SK-N-SH (cell line): ENCODE measurements around the gene PIPOX. TPM values are rescaled to one million over a fixed set of nuclear protein-coding genes. Genes with fewer than 3 reads are reported as not detected.

ENCODE experiments used
- CTCF ChIA-PET: fragments of 300-600, 350-600 bp; formaldehyde crosslinking; extraction: SDS; loops from one replicate; lab custom pipeline; 2021; lab: Yijun Ruan, JAX
- POLR2A ChIA-PET: fragments of 350-600 bp; sonication (Branson Sonifier 250); formaldehyde crosslinking; extraction: SDS; loops from one replicate; lab custom pipeline; 2020; ENCODE audit warnings: antibody characterized with exemption, inconsistent platforms; lab: Yijun Ruan, JAX
- DNase-seq: peaks from one replicate; pipeline ENCODE4 v3.0.0; 2012
- H2AFZ ChIP-seq: fragments of 200-600 bp; sonication (generic); 2 replicates; pipeline ENCODE4 v1.8.1; 2016; ENCODE audit warnings: antibody characterized with exemption, mild to moderate bottlenecking, low read depth
- H3F3A ChIP-seq: fragments of 200-600 bp; sonication (generic); replicated peaks from 2 replicates; pipeline ENCODE3; 2016; ENCODE audit warnings: antibody characterized with exemption, mild to moderate bottlenecking; ENCODE audit not compliant: insufficient read depth
- H3K27ac ChIP-seq, 2 experiments: fragments of 200-500 bp in 1 of 2; fragments of 200-600 bp in 1 of 2; sonication (Bioruptor generic) in 1 of 2; sonication (generic), shearing (Covaris generic) in 1 of 2; 2 replicates each; pipeline versions ENCODE4 v1.5.1 to v1.6.1; 2014 to 2016; ENCODE audit warnings: low read depth in 2 of 2, inconsistent platforms in 1 of 2, low read length in 1 of 2, mild to moderate bottlenecking in 1 of 2, mixed read lengths in 1 of 2
- H3K27me3 ChIP-seq: fragments of 200-600 bp; sonication (generic), shearing (Covaris generic); 2 replicates; pipeline ENCODE4 v1.6.1; 2016; ENCODE audit warnings: mixed run types; ENCODE audit not compliant: insufficient read depth
- H3K36me3 ChIP-seq, 2 experiments: fragments of 200-500 bp in 1 of 2; fragments of 200-600 bp in 1 of 2; sonication (Bioruptor generic) in 1 of 2; sonication (generic) in 1 of 2; replicated peaks in 1 of 2; 2 replicates each; pipeline versions ENCODE3 to v1.5.1; 2014 to 2016; ENCODE audit warnings: low read length in 1 of 2, mild to moderate bottlenecking in 1 of 2; ENCODE audit not compliant: insufficient read depth in 2 of 2, control insufficient read depth in 1 of 2
- H3K4me1 ChIP-seq, 2 experiments: fragments of 200-500 bp in 1 of 2; fragments of 200-600 bp in 1 of 2; sonication (Bioruptor generic) in 1 of 2; sonication (generic), shearing (Covaris generic) in 1 of 2; 2 replicates each; pipeline versions ENCODE4 v1.5.1 to v1.6.1; 2014 to 2016; ENCODE audit warnings: low read depth in 1 of 2, low read length in 1 of 2, mixed run types in 1 of 2; ENCODE audit not compliant: insufficient read depth in 2 of 2, control insufficient read depth in 1 of 2
- H3K4me2 ChIP-seq: fragments of 200-600 bp; sonication (generic), shearing (Covaris generic); 2 replicates; pipeline ENCODE4 v1.6.1; 2017; ENCODE audit warnings: mixed run types
- H3K4me3 ChIP-seq, 2 experiments: fragments of 200-500 bp in 1 of 2; fragments of 200-600 bp in 1 of 2; sonication (Bioruptor generic) in 1 of 2; sonication (generic), shearing (Covaris generic) in 1 of 2; 2 replicates each; pipeline versions ENCODE4 v1.5.1 to v1.8.1; 2014 to 2016; ENCODE audit warnings: low read depth in 2 of 2, inconsistent platforms in 1 of 2, low read length in 1 of 2, mild to moderate bottlenecking in 1 of 2, mixed read lengths in 1 of 2, moderate library complexity in 1 of 2
- H3K79me2 ChIP-seq: fragments of 200-600 bp; sonication (generic); 2 replicates; pipeline ENCODE4 v1.8.1; 2017; ENCODE audit warnings: mild to moderate bottlenecking; ENCODE audit not compliant: insufficient read depth
- H3K9ac ChIP-seq: fragments of 200-600 bp; sonication (generic); 2 replicates; pipeline ENCODE4 v1.6.1; 2017; ENCODE audit warnings: mixed run types
- H3K9me2 ChIP-seq: fragments of 200-600 bp; sonication (generic); 2 replicates; pipeline ENCODE4 v1.6.1; 2017; ENCODE audit warnings: mixed run types
- H3K9me3 ChIP-seq: fragments of 200-600 bp; sonication (generic); 2 replicates; pipeline ENCODE4 v1.6.1; 2017; ENCODE audit warnings: mixed run types, mild to moderate bottlenecking, moderate library complexity
- H4K20me1 ChIP-seq: fragments of 200-600 bp; sonication (generic); 2 replicates; pipeline ENCODE4 v1.6.1; 2017; ENCODE audit warnings: mild to moderate bottlenecking, mixed run types; ENCODE audit not compliant: insufficient read depth
- EZH2phosphoT487 ChIP-seq: fragments of 200-600 bp; sonication (generic); IDR thresholded peaks from 2 replicates; pipeline ENCODE4 v1.6.1; 2017; ENCODE audit warnings: low read depth, mixed run types, mild to moderate bottlenecking, antibody characterized with exemption, moderate library complexity, borderline replicate concordance
- FOSL2 ChIP-seq: IDR thresholded peaks from 2 replicates; pipeline ENCODE4 v1.4.0; 2012; ENCODE audit warnings: low read depth, mild to moderate bottlenecking, moderate library complexity, borderline replicate concordance
- GABPA ChIP-seq: IDR thresholded peaks from 2 replicates; pipeline ENCODE4 v1.4.0; 2012; ENCODE audit warnings: low read depth, mild to moderate bottlenecking
- GATA2 ChIP-seq: sonication (generic); formaldehyde crosslinking; IDR thresholded peaks from 2 replicates; pipeline ENCODE4 v1.5.0; 2020; ENCODE audit warnings: mild to moderate bottlenecking, missing genetic modification reagents
- MXI1 ChIP-seq: IDR thresholded peaks from 2 replicates; pipeline ENCODE4 v1.6.1; 2012; ENCODE audit warnings: mild to moderate bottlenecking, low read depth, low read length, improper control_type of control experiment
- POLR2AphosphoS5 ChIP-seq: IDR thresholded peaks from 2 replicates; pipeline ENCODE4 v1.6.1; 2012; ENCODE audit warnings: low read depth, low read length
- RAD21 ChIP-seq: IDR thresholded peaks from 2 replicates; pipeline ENCODE4 v1.6.1; 2012; ENCODE audit warnings: mild to moderate bottlenecking, low read length
- RFX5 ChIP-seq: IDR thresholded peaks from 2 replicates; pipeline ENCODE4 v1.6.1; 2012; ENCODE audit warnings: mild to moderate bottlenecking, improper control_type of control experiment, low read length
- SMC3 ChIP-seq: IDR thresholded peaks from 2 replicates; pipeline ENCODE4 v1.6.1; 2012; ENCODE audit warnings: low read depth, low read length, improper control_type of control experiment
- TAF1 ChIP-seq: IDR thresholded peaks from 2 replicates; pipeline ENCODE4 v1.6.1; 2012; ENCODE audit warnings: low read depth, mild to moderate bottlenecking, low read length, moderate library complexity, borderline replicate concordance
- YY1 ChIP-seq: IDR thresholded peaks from 2 replicates; pipeline ENCODE4 v1.4.0; 2012; ENCODE audit warnings: low read depth, mild to moderate bottlenecking
- WGBS: methylation state at CpG from one replicate; pipeline ENCODE4 v1.1.6; 2017; ENCODE audit warnings: low lambda C conversion rate; 5-methylcytosine and 5-hydroxymethylcytosine counted together
- polyA plus RNA-seq, 3 experiments: library from polyadenylated mRNA; depleted of rRNA; stranded (reverse); fragments of >200 nt; gene quantifications; 2 replicates each; pipeline ENCODE4 v1.2.3, GENCODE V29; 2012
- TF ChIP-seq, protein P1 (sequence below): IDR thresholded peaks from 2 replicates; pipeline ENCODE4 v1.6.1; 2012; ENCODE audit warnings: mild to moderate bottlenecking, low read depth, low read length, moderate library complexity
- TF ChIP-seq, protein P2 (sequence below): fragments of 150-350 bp; IDR thresholded peaks from 2 replicates; pipeline ENCODE4 v1.6.1; 2017; ENCODE audit warnings: antibody characterized with exemption, low read length, low read depth, borderline replicate concordance
- TF ChIP-seq, protein P3 (sequence below): fragments of 150-350 bp; IDR thresholded peaks from 2 replicates; pipeline ENCODE4 v1.6.1; 2016; ENCODE audit warnings: mild to moderate bottlenecking, low read depth, low read length
- TF ChIP-seq, protein P4 (sequence below): IDR thresholded peaks from 2 replicates; pipeline ENCODE4 v1.4.0; 2012; ENCODE audit warnings: low read depth, borderline replicate concordance
- TF ChIP-seq, protein P5 (sequence below): IDR thresholded peaks from 2 replicates; pipeline ENCODE4 v1.4.0; 2012; ENCODE audit warnings: low read depth
- TF ChIP-seq, protein P6 (sequence below): IDR thresholded peaks from 2 replicates; pipeline ENCODE4; 2012

PIPOX gene
- polyA plus RNA-seq, 1 of the 3 experiments (the other 2 are of a cell fraction) = 0.31 TPM

DNA sequence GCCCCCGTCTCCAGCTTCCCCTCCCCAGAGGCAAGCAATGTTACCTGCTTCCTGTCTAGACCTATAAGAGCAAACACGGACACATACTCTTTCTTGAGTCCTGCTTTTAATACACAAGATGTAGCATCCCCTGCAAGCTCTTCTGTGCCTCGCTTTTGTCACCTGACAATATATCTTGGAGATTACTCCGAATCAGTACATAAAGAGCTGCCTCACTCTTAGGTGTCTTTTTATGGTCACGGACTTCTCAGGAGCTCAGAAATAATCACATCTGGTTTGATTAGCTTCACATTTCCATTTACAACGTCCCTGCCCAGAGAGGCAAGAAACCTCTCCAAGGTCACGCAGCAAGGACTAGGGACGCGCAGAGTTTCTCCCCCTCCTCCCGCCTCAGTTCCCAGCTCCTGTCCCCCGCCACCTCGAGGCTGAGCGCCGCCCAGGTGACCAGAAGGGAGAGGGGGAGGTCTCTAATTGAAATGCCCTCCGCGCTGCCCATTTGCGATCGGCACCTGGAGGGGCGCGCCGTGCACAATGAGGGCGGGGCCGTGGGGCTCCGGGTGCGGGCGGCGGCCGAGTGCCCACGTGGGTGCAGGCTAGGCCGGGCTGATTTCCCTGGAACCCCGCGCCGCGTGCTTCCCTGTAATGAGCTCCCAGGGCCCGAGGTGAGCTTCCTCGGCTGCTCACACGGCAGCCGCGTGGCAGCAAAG, 23.3 kb upstream of the PIPOX start:
- no peak overlapping the region for H3K27ac ChIP-seq
- CTCF ChIA-PET = interaction anchor here (1.2 to 2.5 kb wide), 7 partner anchors 9 to 97 kb away, joined by 4 to 8 read pairs (median 6); no protein-coding TSS in a partner anchor
- no peak overlapping the region for H3K4me3 ChIP-seq
- DNase-seq = no peak
- H3K9ac ChIP-seq = no peak overlapping the region
- no peaks in the 10 kb centered on the region for H4K20me1 ChIP-seq
- H3K79me2 ChIP-seq = no peaks in the 10 kb centered on the region
- POLR2A ChIA-PET = no interaction called here
- H3K9me3 ChIP-seq = no peaks in the 10 kb centered on the region
- H3K27me3 ChIP-seq = peaks cover 29% of the 10 kb centered on the region
- H3K36me3 ChIP-seq = no peaks in the 10 kb centered on the region
- peaks cover 0 to 5% of the 10 kb centered on the region in 2 experiments; a peak in 1 of 4 replicates for H3K4me1 ChIP-seq
- no peak overlapping the region for H2AFZ ChIP-seq
- H3K9me2 ChIP-seq = no peaks in the 10 kb centered on the region
- no peak overlapping the region for H3K4me2 ChIP-seq
- WGBS = 67% methylated on average over 21 of the region's 39 CpGs
- no peaks in the 10 kb centered on the region for H3F3A ChIP-seq
- TF ChIP-seq SMC3 = no peak
- TF ChIP-seq, protein P1, sequence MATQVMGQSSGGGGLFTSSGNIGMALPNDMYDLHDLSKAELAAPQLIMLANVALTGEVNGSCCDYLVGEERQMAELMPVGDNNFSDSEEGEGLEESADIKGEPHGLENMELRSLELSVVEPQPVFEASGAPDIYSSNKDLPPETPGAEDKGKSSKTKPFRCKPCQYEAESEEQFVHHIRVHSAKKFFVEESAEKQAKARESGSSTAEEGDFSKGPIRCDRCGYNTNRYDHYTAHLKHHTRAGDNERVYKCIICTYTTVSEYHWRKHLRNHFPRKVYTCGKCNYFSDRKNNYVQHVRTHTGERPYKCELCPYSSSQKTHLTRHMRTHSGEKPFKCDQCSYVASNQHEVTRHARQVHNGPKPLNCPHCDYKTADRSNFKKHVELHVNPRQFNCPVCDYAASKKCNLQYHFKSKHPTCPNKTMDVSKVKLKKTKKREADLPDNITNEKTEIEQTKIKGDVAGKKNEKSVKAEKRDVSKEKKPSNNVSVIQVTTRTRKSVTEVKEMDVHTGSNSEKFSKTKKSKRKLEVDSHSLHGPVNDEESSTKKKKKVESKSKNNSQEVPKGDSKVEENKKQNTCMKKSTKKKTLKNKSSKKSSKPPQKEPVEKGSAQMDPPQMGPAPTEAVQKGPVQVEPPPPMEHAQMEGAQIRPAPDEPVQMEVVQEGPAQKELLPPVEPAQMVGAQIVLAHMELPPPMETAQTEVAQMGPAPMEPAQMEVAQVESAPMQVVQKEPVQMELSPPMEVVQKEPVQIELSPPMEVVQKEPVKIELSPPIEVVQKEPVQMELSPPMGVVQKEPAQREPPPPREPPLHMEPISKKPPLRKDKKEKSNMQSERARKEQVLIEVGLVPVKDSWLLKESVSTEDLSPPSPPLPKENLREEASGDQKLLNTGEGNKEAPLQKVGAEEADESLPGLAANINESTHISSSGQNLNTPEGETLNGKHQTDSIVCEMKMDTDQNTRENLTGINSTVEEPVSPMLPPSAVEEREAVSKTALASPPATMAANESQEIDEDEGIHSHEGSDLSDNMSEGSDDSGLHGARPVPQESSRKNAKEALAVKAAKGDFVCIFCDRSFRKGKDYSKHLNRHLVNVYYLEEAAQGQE = no peak
- TF ChIP-seq, protein P2, sequence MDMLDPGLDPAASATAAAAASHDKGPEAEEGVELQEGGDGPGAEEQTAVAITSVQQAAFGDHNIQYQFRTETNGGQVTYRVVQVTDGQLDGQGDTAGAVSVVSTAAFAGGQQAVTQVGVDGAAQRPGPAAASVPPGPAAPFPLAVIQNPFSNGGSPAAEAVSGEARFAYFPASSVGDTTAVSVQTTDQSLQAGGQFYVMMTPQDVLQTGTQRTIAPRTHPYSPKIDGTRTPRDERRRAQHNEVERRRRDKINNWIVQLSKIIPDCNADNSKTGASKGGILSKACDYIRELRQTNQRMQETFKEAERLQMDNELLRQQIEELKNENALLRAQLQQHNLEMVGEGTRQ = no peak
- TF ChIP-seq, protein P3, sequence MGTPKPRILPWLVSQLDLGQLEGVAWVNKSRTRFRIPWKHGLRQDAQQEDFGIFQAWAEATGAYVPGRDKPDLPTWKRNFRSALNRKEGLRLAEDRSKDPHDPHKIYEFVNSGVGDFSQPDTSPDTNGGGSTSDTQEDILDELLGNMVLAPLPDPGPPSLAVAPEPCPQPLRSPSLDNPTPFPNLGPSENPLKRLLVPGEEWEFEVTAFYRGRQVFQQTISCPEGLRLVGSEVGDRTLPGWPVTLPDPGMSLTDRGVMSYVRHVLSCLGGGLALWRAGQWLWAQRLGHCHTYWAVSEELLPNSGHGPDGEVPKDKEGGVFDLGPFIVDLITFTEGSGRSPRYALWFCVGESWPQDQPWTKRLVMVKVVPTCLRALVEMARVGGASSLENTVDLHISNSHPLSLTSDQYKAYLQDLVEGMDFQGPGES = no peak
- TF ChIP-seq EZH2phosphoT487 = no peak
- no peak for TF ChIP-seq RFX5
- no peak for TF ChIP-seq YY1
- no peak for TF ChIP-seq FOSL2
- TF ChIP-seq, protein P4, sequence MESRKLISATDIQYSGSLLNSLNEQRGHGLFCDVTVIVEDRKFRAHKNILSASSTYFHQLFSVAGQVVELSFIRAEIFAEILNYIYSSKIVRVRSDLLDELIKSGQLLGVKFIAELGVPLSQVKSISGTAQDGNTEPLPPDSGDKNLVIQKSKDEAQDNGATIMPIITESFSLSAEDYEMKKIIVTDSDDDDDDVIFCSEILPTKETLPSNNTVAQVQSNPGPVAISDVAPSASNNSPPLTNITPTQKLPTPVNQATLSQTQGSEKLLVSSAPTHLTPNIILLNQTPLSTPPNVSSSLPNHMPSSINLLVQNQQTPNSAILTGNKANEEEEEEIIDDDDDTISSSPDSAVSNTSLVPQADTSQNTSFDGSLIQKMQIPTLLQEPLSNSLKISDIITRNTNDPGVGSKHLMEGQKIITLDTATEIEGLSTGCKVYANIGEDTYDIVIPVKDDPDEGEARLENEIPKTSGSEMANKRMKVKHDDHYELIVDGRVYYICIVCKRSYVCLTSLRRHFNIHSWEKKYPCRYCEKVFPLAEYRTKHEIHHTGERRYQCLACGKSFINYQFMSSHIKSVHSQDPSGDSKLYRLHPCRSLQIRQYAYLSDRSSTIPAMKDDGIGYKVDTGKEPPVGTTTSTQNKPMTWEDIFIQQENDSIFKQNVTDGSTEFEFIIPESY = no peak
- no peak for TF ChIP-seq GATA2 (CRISPR knock-in tag)
- TF ChIP-seq, protein P5, sequence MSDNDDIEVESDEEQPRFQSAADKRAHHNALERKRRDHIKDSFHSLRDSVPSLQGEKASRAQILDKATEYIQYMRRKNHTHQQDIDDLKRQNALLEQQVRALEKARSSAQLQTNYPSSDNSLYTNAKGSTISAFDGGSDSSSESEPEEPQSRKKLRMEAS = no peak
- TF ChIP-seq MXI1 = no peak
- no peak for TF ChIP-seq TAF1
- TF ChIP-seq, protein P6, sequence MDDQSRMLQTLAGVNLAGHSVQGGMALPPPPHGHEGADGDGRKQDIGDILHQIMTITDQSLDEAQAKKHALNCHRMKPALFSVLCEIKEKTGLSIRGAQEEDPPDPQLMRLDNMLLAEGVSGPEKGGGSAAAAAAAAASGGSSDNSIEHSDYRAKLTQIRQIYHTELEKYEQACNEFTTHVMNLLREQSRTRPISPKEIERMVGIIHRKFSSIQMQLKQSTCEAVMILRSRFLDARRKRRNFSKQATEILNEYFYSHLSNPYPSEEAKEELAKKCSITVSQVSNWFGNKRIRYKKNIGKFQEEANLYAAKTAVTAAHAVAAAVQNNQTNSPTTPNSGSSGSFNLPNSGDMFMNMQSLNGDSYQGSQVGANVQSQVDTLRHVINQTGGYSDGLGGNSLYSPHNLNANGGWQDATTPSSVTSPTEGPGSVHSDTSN = no peak
- no peak for TF ChIP-seq RAD21
- no peak for TF ChIP-seq POLR2AphosphoS5
- TF ChIP-seq GABPA = no peak
